Left ventricle myocardium inferior (tissue), 1 donor: ENCODE measurements around the gene DICER1. TPM values are rescaled to one million over a fixed set of nuclear protein-coding genes. Genes with fewer than 3 reads are reported as not detected.
A peak's percentile ranks its signal among the peaks of the same experiment; 100 is the strongest.

Experiments
- DNase-seq: peaks from one replicate; pipeline ENCODE4 v3.0.0-alpha.2; 2020
- H3K27ac ChIP-seq: fragments of 200-600 bp; replicated peaks from 2 replicates; pipeline ENCODE4 v1.8.0; 2021
- H3K27me3 ChIP-seq: fragments of 200-600 bp; 2 replicates; pipeline ENCODE4 v1.8.0; 2021; ENCODE audit warnings: low read depth
- H3K36me3 ChIP-seq: fragments of 200-600 bp; 2 replicates; pipeline ENCODE4 v1.8.0; 2021
- H3K4me1 ChIP-seq: fragments of 200-600 bp; 2 replicates; pipeline ENCODE4 v1.8.0; 2021
- H3K4me3 ChIP-seq: fragments of 200-600 bp; 2 replicates; pipeline ENCODE4 v1.8.0; 2021; ENCODE audit warnings: mild to moderate bottlenecking, moderate library complexity
- H3K9me3 ChIP-seq: fragments of 200-600 bp; replicated peaks from 2 replicates; pipeline ENCODE4 v1.8.0; 2021
- intact Hi-C: fragments of 100-400 bp; cut with micrococcal nuclease; formaldehyde crosslinking; loops from one replicate; pipeline ENCODE4 v1.11.0; 2022
- total RNA-seq: library from RNA; stranded (reverse); fragmentation: NEBNext Ultra II Directional; extraction: Animal tissue kit (Norgen Biotek cat#: 25700); gene quantifications from one replicate; pipeline ENCODE4 v1.2.1, GENCODE V29; 2021
- TF ChIP-seq, protein P1 (sequence below): fragments of 200-600 bp; IDR thresholded peaks from 2 replicates; pipeline ENCODE4 v1.8.0; 2021; ENCODE audit warnings: antibody characterized with exemption, mild to moderate bottlenecking, borderline replicate concordance
- donor health status: DM: no; HTN: yes; CAD: no; lungs with severe emphysema.

The DICER1 gene
- total RNA-seq, 1 donor from 2014 or later: 22.1 TPM

- Histone ChIP-seq H3K36me3 (peaks cover under 1% of the 10 kb centered on the region), H3K4me3 (no peak overlapping the region), H3K27ac (no peak overlapping the region), H3K4me1 (peaks cover 11% of the 10 kb centered on the region), H3K27me3 (no peaks in the 10 kb centered on the region), H3K9me3 (no peaks in the 10 kb centered on the region)
- TF ChIP-seq, protein P1, sequence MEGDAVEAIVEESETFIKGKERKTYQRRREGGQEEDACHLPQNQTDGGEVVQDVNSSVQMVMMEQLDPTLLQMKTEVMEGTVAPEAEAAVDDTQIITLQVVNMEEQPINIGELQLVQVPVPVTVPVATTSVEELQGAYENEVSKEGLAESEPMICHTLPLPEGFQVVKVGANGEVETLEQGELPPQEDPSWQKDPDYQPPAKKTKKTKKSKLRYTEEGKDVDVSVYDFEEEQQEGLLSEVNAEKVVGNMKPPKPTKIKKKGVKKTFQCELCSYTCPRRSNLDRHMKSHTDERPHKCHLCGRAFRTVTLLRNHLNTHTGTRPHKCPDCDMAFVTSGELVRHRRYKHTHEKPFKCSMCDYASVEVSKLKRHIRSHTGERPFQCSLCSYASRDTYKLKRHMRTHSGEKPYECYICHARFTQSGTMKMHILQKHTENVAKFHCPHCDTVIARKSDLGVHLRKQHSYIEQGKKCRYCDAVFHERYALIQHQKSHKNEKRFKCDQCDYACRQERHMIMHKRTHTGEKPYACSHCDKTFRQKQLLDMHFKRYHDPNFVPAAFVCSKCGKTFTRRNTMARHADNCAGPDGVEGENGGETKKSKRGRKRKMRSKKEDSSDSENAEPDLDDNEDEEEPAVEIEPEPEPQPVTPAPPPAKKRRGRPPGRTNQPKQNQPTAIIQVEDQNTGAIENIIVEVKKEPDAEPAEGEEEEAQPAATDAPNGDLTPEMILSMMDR: peak; percentile 58
- intact Hi-C loops: no loop called here
- no peak for DNase-seq
These were observed 17.0 kb upstream of the DICER1 start for GRCh38 chr14:95174184-95174792.

DNA sequence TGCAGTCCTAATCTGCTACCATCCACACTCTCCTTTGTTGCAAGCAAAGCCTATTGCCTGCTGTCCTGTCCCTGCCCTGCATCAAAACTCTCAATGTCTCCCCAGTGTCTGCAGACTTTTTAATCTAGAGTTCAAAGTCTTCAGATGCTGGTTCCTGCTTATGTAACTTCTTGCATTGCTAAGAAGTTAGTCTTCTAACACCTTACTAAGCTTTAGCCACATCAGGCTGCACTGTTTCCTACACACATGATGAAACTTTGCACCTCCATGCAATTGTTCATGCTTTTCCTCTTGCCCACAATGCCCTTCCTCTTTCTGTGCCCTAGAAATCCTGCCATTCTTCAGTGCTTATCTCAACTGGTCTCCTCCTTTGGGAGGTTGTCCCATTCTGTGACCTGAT is 16.2 kb upstream of the DICER1 start:
- Histone ChIP-seq H3K9me3 (no peaks in the 10 kb centered on the region), H3K36me3 (no peaks in the 10 kb centered on the region), H3K4me1 (peaks cover 11% of the 10 kb centered on the region), H3K4me3 (no peak overlapping the region), H3K27me3 (no peaks in the 10 kb centered on the region), H3K27ac (no peak overlapping the region)
- TF ChIP-seq, protein P1: no peak
- intact Hi-C loops: no loop called here
- DNase-seq: no peak

DNA sequence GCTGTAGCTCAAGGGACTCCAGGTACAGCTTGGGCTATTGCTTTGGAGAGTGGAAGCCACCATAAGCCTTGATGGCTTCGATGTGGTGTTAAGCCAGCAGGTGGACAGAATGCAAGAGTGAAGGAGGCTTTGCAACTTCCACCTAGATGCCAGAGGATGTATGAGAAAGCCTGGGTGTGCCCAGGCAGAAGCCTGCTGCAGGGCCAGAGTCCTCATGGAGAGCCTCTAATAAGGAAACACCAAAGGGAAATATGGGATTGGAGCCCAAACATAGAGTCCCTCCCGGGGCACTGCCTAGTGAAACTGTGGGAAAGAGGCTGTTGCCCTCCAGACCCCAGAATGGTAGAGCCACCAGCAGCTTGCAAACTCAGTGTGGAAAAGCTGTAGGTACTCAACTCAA is 9.8 kb upstream of the DICER1 start:
- H3K4me1 ChIP-seq: peaks cover 14% of the 10 kb centered on the region
- H3K4me3 ChIP-seq: no peak overlapping the region
- TF ChIP-seq, protein P1: no peak
- no peaks in the 10 kb centered on the region for H3K36me3 ChIP-seq
- peaks cover 19% of the 10 kb centered on the region for H3K9me3 ChIP-seq
- no peak for DNase-seq
- no peak overlapping the region for H3K27ac ChIP-seq
- no peaks in the 10 kb centered on the region for H3K27me3 ChIP-seq
- intact Hi-C loops: no loop called here

DNA sequence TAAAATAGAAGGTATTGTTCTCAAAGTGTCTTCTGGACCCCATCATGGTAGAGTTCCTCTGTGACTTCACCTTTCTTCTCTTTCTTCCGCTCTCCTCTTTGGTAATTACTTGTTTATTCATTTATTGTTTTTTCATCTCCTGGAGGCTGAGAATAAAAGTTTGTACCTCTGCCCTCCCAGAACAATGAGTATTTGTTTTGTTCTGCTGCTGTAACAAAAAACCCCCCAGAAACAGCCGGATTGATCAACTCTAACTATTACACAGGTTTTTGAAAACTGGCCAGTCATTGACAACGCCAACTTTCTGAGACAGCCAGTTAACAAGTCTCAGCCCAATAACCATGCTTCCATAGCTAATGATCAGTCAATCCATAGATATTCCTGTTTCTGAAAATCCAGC is 8.2 kb upstream of the DICER1 start:
- intact Hi-C loops: no loop called here
- no peak overlapping the region for H3K4me3 ChIP-seq
- no peak overlapping the region for H3K27ac ChIP-seq
- no peaks in the 10 kb centered on the region for H3K36me3 ChIP-seq
- no peaks in the 10 kb centered on the region for H3K27me3 ChIP-seq
- TF ChIP-seq, protein P1: no peak
- peaks cover 14% of the 10 kb centered on the region for H3K4me1 ChIP-seq
- DNase-seq: no peak
- peaks cover 19% of the 10 kb centered on the region for H3K9me3 ChIP-seq

DNA sequence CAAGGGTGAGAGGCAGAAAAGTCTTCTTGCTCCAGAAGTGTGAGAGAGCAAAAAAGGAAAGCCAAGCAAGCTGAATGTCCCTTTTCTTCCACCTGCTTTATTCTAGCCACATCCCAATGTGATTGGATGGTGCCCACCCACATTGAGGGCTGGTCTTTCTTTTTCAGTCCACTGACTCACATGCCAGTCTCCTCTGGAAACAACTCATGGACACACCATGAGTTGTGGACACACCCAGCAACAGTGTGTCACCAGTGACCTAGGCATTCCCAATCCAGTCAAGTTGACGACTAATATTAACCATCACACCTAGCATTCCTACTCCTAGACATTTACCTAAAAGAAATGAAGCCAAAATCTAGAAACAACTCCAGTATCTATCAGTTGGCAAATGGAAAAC is 7.2 kb upstream of the DICER1 start:
- no peak overlapping the region for H3K27ac ChIP-seq
- H3K9me3 ChIP-seq: peaks cover 19% of the 10 kb centered on the region
- TF ChIP-seq, protein P1: no peak
- H3K36me3 ChIP-seq: no peaks in the 10 kb centered on the region
- intact Hi-C loops: no loop called here
- H3K27me3 ChIP-seq: no peaks in the 10 kb centered on the region
- peaks cover 14% of the 10 kb centered on the region for H3K4me1 ChIP-seq
- DNase-seq: no peak
- no peak overlapping the region for H3K4me3 ChIP-seq
